H1 (cell line): ENCODE results near the gene TUBGCP6. TPM values are rescaled to one million over a fixed set of nuclear protein-coding genes. Genes with fewer than 3 reads are reported as not detected.

Experiments used
- CTCF ChIA-PET: fragments of 300-600 bp; sonication (Branson Sonifier 250); formaldehyde crosslinking; loops from one replicate; lab custom pipeline; 2021; ENCODE audit not compliant: partially characterized antibody; lab: Charles Lee
- POLR2A ChIA-PET: fragments of 300-600 bp; sonication (Branson Sonifier 250); formaldehyde crosslinking; loops from one replicate; lab custom pipeline; 2021; ENCODE audit warnings: inconsistent platforms; ENCODE audit not compliant: partially characterized antibody; lab: Charles Lee
- DNase-seq, 2 experiments: peaks; one replicate each; pipeline versions ENCODE4 v3.0.0 to v3.0.0-alpha.2; 2010 to 2022; ENCODE audit warnings: low spot score in 2 of 2, low read depth in 1 of 2, mixed read lengths in 1 of 2
- FAIRE-seq: peaks from 2 replicates; lab custom pipeline; 2011; peaks lifted over from hg19 to GRCh38; lab: Jason Lieb, UNC
- H2AFZ ChIP-seq: 2 replicates; pipeline ENCODE4 v1.8.1; 2012; ENCODE audit warnings: low read length, inconsistent platforms
- H2AK5ac ChIP-seq: 2 replicates; pipeline ENCODE4 v1.6.1; 2013; ENCODE audit warnings: low read depth, low read length
- H2BK120ac ChIP-seq: replicated peaks from 2 replicates; pipeline ENCODE3; 2013; ENCODE audit warnings: low read depth, low read length, inconsistent platforms
- H2BK12ac ChIP-seq: 2 replicates; pipeline ENCODE4 v1.6.1; 2013; ENCODE audit warnings: low read depth, low read length
- H2BK15ac ChIP-seq: 2 replicates; pipeline ENCODE4 v1.6.1; 2013; ENCODE audit warnings: low read length
- H2BK20ac ChIP-seq: 2 replicates; pipeline ENCODE4 v1.6.1; 2013; ENCODE audit warnings: low read length
- H2BK5ac ChIP-seq: 2 replicates; pipeline ENCODE4 v1.6.1; 2013; ENCODE audit warnings: low read depth, low read length
- H3K14ac ChIP-seq: 2 replicates; pipeline ENCODE4 v1.6.1; 2013; ENCODE audit warnings: inconsistent platforms; ENCODE audit not compliant: insufficient read length
- H3K18ac ChIP-seq: 2 replicates; pipeline ENCODE4 v1.6.1; 2013; ENCODE audit warnings: low read length; ENCODE audit errors: extremely low read depth
- H3K23ac ChIP-seq: 2 replicates; pipeline ENCODE4 v1.6.1; 2013; ENCODE audit warnings: inconsistent platforms; ENCODE audit not compliant: insufficient read length
- H3K23me2 ChIP-seq: 2 replicates; pipeline ENCODE4 v1.6.1; 2013; ENCODE audit warnings: low read depth, low read length
- H3K27ac ChIP-seq: 2 replicates; pipeline ENCODE4 v1.6.1; 2011; ENCODE audit warnings: low read depth, low read length, inconsistent platforms
- H3K27me3 ChIP-seq, 4 experiments: replicated peaks in 1 of 4; 1 replicate in 1 of 4; 2 replicates in 3 of 4; pipeline versions ENCODE4 v1.6.1 to v1.8.1; 2011 to 2013; ENCODE audit warnings: low read length in 3 of 4, mild to moderate bottlenecking in 3 of 4, inconsistent platforms in 2 of 4, mixed read lengths in 2 of 4, moderate library complexity in 1 of 4; ENCODE audit not compliant: control insufficient read depth in 3 of 4, insufficient read depth in 3 of 4; ENCODE audit errors: extremely low read depth in 1 of 4
- H3K36me3 ChIP-seq, 4 experiments: 2 replicates each; pipeline versions ENCODE4 v1.6.1 to v1.8.1; 2011 to 2013; ENCODE audit warnings: mild to moderate bottlenecking in 4 of 4, low read length in 3 of 4, moderate library complexity in 2 of 4, control low read depth in 1 of 4, inconsistent platforms in 1 of 4; ENCODE audit not compliant: insufficient read depth in 4 of 4, control insufficient read depth in 2 of 4
- H3K4ac ChIP-seq: replicated peaks from 2 replicates; pipeline ENCODE3; 2013; ENCODE audit warnings: low read length, low read depth, mixed read lengths, inconsistent platforms; ENCODE audit not compliant: insufficient read length
- H3K4me1 ChIP-seq, 4 experiments: replicated peaks in 1 of 4; 1 replicate in 1 of 4; 2 replicates in 3 of 4; pipeline versions ENCODE4 v1.6.1 to v1.8.1; 2011 to 2013; ENCODE audit warnings: low read length in 3 of 4, inconsistent platforms in 2 of 4, mixed read lengths in 1 of 4; ENCODE audit not compliant: insufficient read depth in 4 of 4, control insufficient read depth in 3 of 4
- H3K4me2 ChIP-seq, 2 experiments: 2 replicates each; pipeline versions ENCODE4 v1.6.1 to v1.8.1; 2011 to 2013; ENCODE audit warnings: low read depth in 2 of 2, low read length in 2 of 2, control low read depth in 1 of 2, inconsistent platforms in 1 of 2, mild to moderate bottlenecking in 1 of 2; ENCODE audit not compliant: insufficient read depth in 1 of 2
- H3K4me3 ChIP-seq, 4 experiments: fragments of 200-600, 300-600 bp in 1 of 4; sonication (generic), shearing (Covaris generic), sonication (Bioruptor Twin) in 1 of 4; 2 replicates each; pipeline versions ENCODE4 v1.5.1 to v1.8.1; 2011 to 2016; ENCODE audit warnings: low read length in 4 of 4, low read depth in 3 of 4, control low read depth in 2 of 4, inconsistent platforms in 2 of 4, mild to moderate bottlenecking in 2 of 4, mixed read lengths in 1 of 4, moderate library complexity in 1 of 4; ENCODE audit not compliant: insufficient read depth in 2 of 4; ENCODE audit errors: extremely low read depth in 1 of 4
- H3K56ac ChIP-seq: replicated peaks from 2 replicates; pipeline ENCODE3; 2013; ENCODE audit warnings: low read depth, mild to moderate bottlenecking, mixed read lengths, low read length, inconsistent platforms; ENCODE audit not compliant: insufficient read length
- H3K79me1 ChIP-seq: 2 replicates; pipeline ENCODE4 v1.6.1; 2013; ENCODE audit warnings: low read depth, low read length, control low read depth
- H3K79me2 ChIP-seq, 2 experiments: 2 replicates each; pipeline versions ENCODE4 v1.6.1 to v1.8.1; 2012 to 2013; ENCODE audit warnings: low read length in 2 of 2, mild to moderate bottlenecking in 2 of 2, inconsistent platforms in 1 of 2; ENCODE audit not compliant: insufficient read depth in 2 of 2, control insufficient read depth in 1 of 2
- H3K9ac ChIP-seq, 4 experiments: replicated peaks in 1 of 4; 1 replicate in 1 of 4; 2 replicates in 3 of 4; pipeline versions ENCODE4 v1.6.1 to v1.8.1; 2011 to 2013; ENCODE audit warnings: low read depth in 3 of 4, low read length in 3 of 4, control low read depth in 2 of 4, mild to moderate bottlenecking in 2 of 4, moderate library complexity in 2 of 4, inconsistent platforms in 1 of 4; ENCODE audit errors: extremely low read depth in 1 of 4
- H3K9me3 ChIP-seq, 2 experiments: 2 replicates each; pipeline versions ENCODE4 v1.6.1 to v1.8.1; 2012 to 2013; ENCODE audit warnings: mild to moderate bottlenecking in 2 of 2, moderate library complexity in 2 of 2, control low read depth in 1 of 2, inconsistent platforms in 1 of 2, low read depth in 1 of 2, low read length in 1 of 2, mixed read lengths in 1 of 2; ENCODE audit not compliant: insufficient read depth in 2 of 2
- H4K20me1 ChIP-seq, 2 experiments: replicated peaks in 1 of 2; 2 replicates each; pipeline versions ENCODE3 to v1.8.1; 2011 to 2013; ENCODE audit warnings: inconsistent platforms in 2 of 2, low read length in 2 of 2, mild to moderate bottlenecking in 1 of 2; ENCODE audit not compliant: insufficient read depth in 2 of 2, control insufficient read depth in 1 of 2
- H4K5ac ChIP-seq: 2 replicates; pipeline ENCODE4 v1.6.1; 2013; ENCODE audit warnings: low read length, low read depth, mixed read lengths, inconsistent platforms; ENCODE audit not compliant: insufficient read length
- H4K8ac ChIP-seq: 2 replicates; pipeline ENCODE4 v1.8.0; 2013; ENCODE audit warnings: mild to moderate bottlenecking, moderate library complexity, low read length, inconsistent platforms; ENCODE audit not compliant: insufficient read depth; ENCODE audit errors: extremely low read depth
- H4K91ac ChIP-seq: replicated peaks from 2 replicates; pipeline ENCODE3; 2013; ENCODE audit warnings: low read length, mixed read lengths, inconsistent platforms; ENCODE audit not compliant: insufficient read length
- BCL11A ChIP-seq, 2 experiments: IDR thresholded peaks; one replicate each; pipeline ENCODE4 v1.6.1; 2011; ENCODE audit warnings: low read depth in 2 of 2, low read length in 2 of 2, mild to moderate bottlenecking in 2 of 2
- GABPA ChIP-seq: IDR thresholded peaks from 2 replicates; pipeline ENCODE4 v1.6.1; 2011; ENCODE audit warnings: mild to moderate bottlenecking, low read length, moderate library complexity, borderline replicate concordance; ENCODE audit not compliant: insufficient read depth
- RAD21 ChIP-seq, 2 experiments: IDR thresholded peaks in 1 of 2; conservative IDR thresholded peaks in 1 of 2; 2 replicates each; pipeline ENCODE4 v1.6.1; 2011; ENCODE audit warnings: low read depth in 2 of 2, low read length in 2 of 2, improper control_type of control experiment in 1 of 2, inconsistent platforms in 1 of 2, mild to moderate bottlenecking in 1 of 2, moderate library complexity in 1 of 2
- SP4 ChIP-seq: IDR thresholded peaks from 2 replicates; pipeline ENCODE4 v1.6.1; 2012; ENCODE audit warnings: low read length, inconsistent platforms
- TEAD4 ChIP-seq: IDR thresholded peaks from 2 replicates; pipeline ENCODE4 v1.6.1; 2012; ENCODE audit warnings: low read depth, low read length, inconsistent platforms, mixed read lengths
- WGBS, 2 experiments: shearing (Covaris generic) in 1 of 2; methylation state at CpG; one replicate each; pipeline versions ENCODE4 v1.1.6 to v1.1.7; 2013 to 2015; ENCODE audit warnings: low lambda C conversion rate in 2 of 2, mixed read lengths in 2 of 2, inconsistent platforms in 1 of 2, low coverage in 1 of 2, missing lambda C conversion rate in 1 of 2; ENCODE audit not compliant: insufficient replicate concordance in 2 of 2, insufficient coverage in 1 of 2, insufficient read length in 1 of 2; ENCODE audit errors: extremely low coverage in 1 of 2, missing lambda C conversion rate in 1 of 2; 5-methylcytosine and 5-hydroxymethylcytosine counted together
- polyA plus RNA-seq, 7 experiments: library from polyadenylated mRNA; depleted of rRNA in 3 of 7; stranded (reverse) in 5 of 7; unstranded in 2 of 7; fragments of >200 nt in 5 of 7; fragments of 200-250 nt in 2 of 7; gene quantifications; 1 replicate in 5 of 7; 2 replicates in 1 of 7; 4 replicates in 1 of 7; pipeline versions ENCODE4 v1.2.1 to v1.2.3, GENCODE V29; 2011 to 2013; ENCODE audit warnings: missing spikeins in 2 of 7, mixed read lengths in 2 of 7
- total RNA-seq: library from RNA; stranded (reverse); fragmentation: NEBNext Ultra II Directional; extraction: Animal tissue kit (Norgen Biotek cat#: 25700); gene quantifications from 2 replicates; pipeline ENCODE4 v1.2.1, GENCODE V29; 2021
- TF ChIP-seq, protein P1 (sequence below): IDR thresholded peaks from 2 replicates; pipeline ENCODE4 v1.6.1; 2012; ENCODE audit warnings: inconsistent platforms

TUBGCP6 gene
- total and polyA plus RNA-seq, 2 of the 8 experiments (the other 6 are each of a cell fraction or from before 2014, with no cell fraction given) = 24.2 to 24.7 TPM

GRCh38 chr22:50252082-50253045 lies 7.5 kb upstream of the TUBGCP6 start:
- Histone ChIP-seq H2AFZ (no peak overlapping the region), H3K79me1 (0 out of 2 replicates have a peak, but pooled peaks cover 3% of the 10 kb centered on the region), H2BK20ac (no peak overlapping the region), H2BK120ac (no peak overlapping the region), H3K9ac (no peak overlapping the region), H3K4me3 (peak overlapping the region in 3 of 4 experiments; percentile 71 to 80 (median 72); a peak in 5 of 8 replicates), H2BK15ac (0 out of 2 replicates have a peak overlapping the region, but pooled peaks have one; percentile 81), H2BK12ac (peak overlapping the region; percentile 68; the same call in 1 of the 2 replicates), H3K23me2 (peaks cover 12% of the 10 kb centered on the region), H3K36me3 (no peaks in the 10 kb centered on the region), H3K56ac (no peak overlapping the region), H2BK5ac (no peak overlapping the region), H3K23ac (no peak overlapping the region), H3K27ac (no peak overlapping the region), H3K27me3 (no peaks in the 10 kb centered on the region), H4K20me1 (peaks cover 0 to 13% of the 10 kb centered on the region in 2 experiments), H2AK5ac (no peak overlapping the region), H3K4me1 (peaks cover 0 to 12% (median 8%) of the 10 kb centered on the region in 4 experiments; a peak in 6 of 7 replicates), H3K9me3 (no peaks in the 10 kb centered on the region), H3K79me2 (no peaks in the 10 kb centered on the region), H3K18ac (no peak overlapping the region), H4K5ac (no peak overlapping the region), H4K8ac (peak overlapping the region; percentile 88; the same call in 1 of the 2 replicates), H3K4ac (peak overlapping the region; percentile 65), H4K91ac (no peak overlapping the region), H3K4me2 (peak overlapping the region; percentile 68 to 99; a peak in 3 of 4 replicates), H3K14ac (no peak overlapping the region)
- peak in 1 of 2 experiments; percentile 85 for DNase-seq
- no peak for FAIRE-seq
- POLR2A ChIA-PET = interaction anchor here (0.6 to 1.9 kb wide), 7 partner anchors 9 to 315 kb away, joined by 3 to 6 read pairs (median 3); partner anchors contain the start of gene MAPK12
- 47% methylated on average over 24 of the region's 25 CpGs; no CpG with 5 or more reads in 1 of the 2 experiments for WGBS, 2 experiments
- CTCF ChIA-PET = interaction anchor here (0.7 to 3.7 kb wide), 33 partner anchors 8 to 302 kb away, joined by 3 to 30 read pairs (median 4); partner anchors contain the start of genes MAPK12 and SCO2
- no peak for TF ChIP-seq TEAD4
- TF ChIP-seq RAD21 (IDR thresholded peaks at IDR 0.05 in 1 of 2, conservative IDR thresholded peaks at IDR 0.05 in 1 of 2; ENCODE audit: low read depth in 2 of 2, low read length in 2 of 2) = peak; percentile 84 to 89
- peak; percentile 33; the same call in 1 of the 2 replicates for TF ChIP-seq SP4
- peak; percentile 28; the same call in 1 of the 2 replicates for TF ChIP-seq GABPA
- TF ChIP-seq BCL11A (IDR thresholded peaks at IDR 0.05; ENCODE audit: low read depth in 2 of 2, low read length in 2 of 2) = no peak
- TF ChIP-seq, protein P1, sequence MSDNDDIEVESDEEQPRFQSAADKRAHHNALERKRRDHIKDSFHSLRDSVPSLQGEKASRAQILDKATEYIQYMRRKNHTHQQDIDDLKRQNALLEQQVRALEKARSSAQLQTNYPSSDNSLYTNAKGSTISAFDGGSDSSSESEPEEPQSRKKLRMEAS = 0 out of 2 replicates have a peak, but pooled peaks have one; percentile 28
